ENCODE measurements around the gene B3GALNT2. TPM values are rescaled to one million over a fixed set of nuclear protein-coding genes. Genes with fewer than 3 reads are reported as not detected.
"Not testable (repeated sequence)": the region's sequence is repeated elsewhere in the genome, so short reads cannot be mapped to it uniquely, and the experiment has no call there.

Gene B3GALNT2
- total and polyA plus RNA-seq, 2 of the 4 experiments (the other 2 are of a cell fraction), result 11.0 to 32.8 TPM

- H2AK5ac ChIP-seq (ENCODE audit: low read depth, low read length); H3K9ac ChIP-seq (ENCODE audit: low read depth, low read length); H4K5ac ChIP-seq (ENCODE audit: low read depth, low read length); H3K23ac ChIP-seq (ENCODE audit: low read depth, low read length); H2BK120ac ChIP-seq (ENCODE audit: low read depth, low read length); H3K14ac ChIP-seq (replicated peaks; ENCODE audit: low read depth, low read length); H3K9me3 ChIP-seq (ENCODE audit: control insufficient read depth, insufficient read depth, low read length); H3K27ac ChIP-seq (ENCODE audit: insufficient read depth, low read length); CTCF ChIA-PET; H2BK15ac ChIP-seq (ENCODE audit: low read depth, low read length); H3K36me3 ChIP-seq (ENCODE audit: control insufficient read depth, insufficient read depth, low read length); H2AK9ac ChIP-seq (replicated peaks; ENCODE audit: low read depth, low read length, poor library complexity); H2BK5ac ChIP-seq (ENCODE audit: low read depth, low read length, poor library complexity, severe bottlenecking); H3K18ac ChIP-seq (ENCODE audit: low read depth, low read length); H3K4me3 ChIP-seq (ENCODE audit: insufficient read depth, low read depth, low read length); H3K27me3 ChIP-seq (ENCODE audit: control insufficient read depth, insufficient read depth, low read length); BruUV-seq (replicated peaks); DNase-seq; H3K56ac ChIP-seq (ENCODE audit: extremely low read depth, insufficient read depth, low read length); H3K9me1 ChIP-seq (ENCODE audit: insufficient read depth, low read length); intact Hi-C loops (cut with micrococcal nuclease); H3K4me2 ChIP-seq (ENCODE audit: low read depth, low read length); H2AFZ ChIP-seq (replicated peaks; ENCODE audit: low read length, poor library complexity); H4K91ac ChIP-seq (ENCODE audit: insufficient read depth, low read depth, low read length); ATAC-seq (ENCODE audit: low read depth); dilution Hi-C loops (cut with HindIII; ENCODE audit: low sequenced_read_pairs, unreplicated experiment); H2BK20ac ChIP-seq (ENCODE audit: low read depth, low read length); H3K79me1 ChIP-seq (ENCODE audit: low read depth in 1 of 2, low read length in 2 of 2); in situ Hi-C loops (cut with MboI; ENCODE audit: low sequenced_read_pairs); H3K4ac ChIP-seq (ENCODE audit: low read depth, low read length); H3K4me1 ChIP-seq (ENCODE audit: control insufficient read depth, insufficient read depth, low read length); H4K20me1 ChIP-seq (ENCODE audit: insufficient read depth, low read length); H4K8ac ChIP-seq (ENCODE audit: low read depth in 2 of 2, low read length in 2 of 2): not testable (repeated sequence)
- POLR2A ChIA-PET (ENCODE audit: unreplicated experiment), result interaction anchor here (0.6 kb wide), 1 partner anchor 137 kb away, joined by 4 read pairs; no protein-coding TSS in a partner anchor
- no CpG with 5 or more reads among the region's 3 CpGs for WGBS, 2 experiments (ENCODE audit: extremely low coverage in 2 of 2, insufficient read length in 1 of 2)
These were observed 41.4 kb downstream of the B3GALNT2 start for GRCh38 chr1:235462832-235463231.

All from IMR-90 (cell line).